ENCODE results near the gene KCNMA1.

The KCNMA1 gene

DNA sequence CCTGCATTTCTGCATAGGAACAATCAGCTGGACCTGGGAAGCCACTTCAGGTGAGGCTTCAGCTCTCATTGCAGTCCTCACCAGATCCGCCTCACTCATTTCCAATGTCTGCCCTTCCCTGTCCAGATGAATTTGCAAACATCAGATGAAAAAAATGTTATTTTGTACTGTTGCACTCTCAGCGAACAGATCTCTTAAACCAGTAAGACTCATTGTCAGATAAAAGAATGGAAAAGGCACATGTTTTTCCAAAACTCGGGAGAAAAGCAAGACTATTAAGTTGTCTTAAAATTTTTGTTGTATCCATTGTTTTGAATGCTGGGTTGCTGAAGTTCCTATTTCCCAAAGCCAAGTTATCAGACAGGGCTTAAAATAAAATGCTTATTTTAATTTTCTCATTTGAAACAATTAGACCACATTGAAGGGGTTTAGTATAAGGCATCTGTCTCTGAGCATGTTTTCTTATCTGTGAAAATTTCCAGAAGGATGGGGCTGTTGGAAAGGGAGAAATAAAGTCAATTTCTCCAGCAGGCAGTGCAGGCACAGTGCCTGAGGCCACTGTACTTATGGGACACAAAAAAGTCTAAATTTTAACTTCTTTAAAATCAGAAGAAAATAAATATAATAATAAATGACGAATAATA is 396.8 kb downstream of the KCNMA1 start:
- DNase-seq (ENCODE audit: low spot score): no peak

DNA sequence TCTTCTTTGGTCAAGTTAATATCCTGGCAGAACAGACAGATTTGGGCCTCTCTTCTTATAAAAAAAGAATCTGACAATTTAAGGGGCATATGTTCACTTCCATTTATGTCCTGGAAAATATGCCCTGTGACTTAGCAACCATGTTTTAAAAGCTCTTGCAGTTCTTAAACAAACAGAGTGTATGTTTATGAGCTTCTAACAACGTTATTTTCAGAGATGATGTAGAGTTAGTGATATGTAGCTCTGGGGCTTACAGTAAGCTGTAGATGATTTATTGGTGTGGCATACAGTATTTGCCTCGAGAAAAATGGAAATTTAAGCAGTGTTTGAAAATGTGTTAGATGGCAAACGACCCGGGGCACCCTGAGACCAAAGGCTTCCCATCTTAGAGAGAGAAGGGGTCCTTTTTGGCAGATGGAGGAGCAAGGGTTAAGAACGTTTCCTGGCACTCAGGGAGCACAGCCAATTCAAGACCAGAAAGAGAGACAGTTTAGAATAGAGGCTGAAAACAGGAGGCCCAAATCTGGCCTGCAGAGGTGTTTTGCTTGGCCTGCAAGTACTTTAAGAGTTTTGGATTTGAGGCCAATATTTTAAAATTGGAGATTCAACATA is 397.5 kb downstream of the KCNMA1 start:
- no peak for DNase-seq (ENCODE audit: low spot score)

DNA sequence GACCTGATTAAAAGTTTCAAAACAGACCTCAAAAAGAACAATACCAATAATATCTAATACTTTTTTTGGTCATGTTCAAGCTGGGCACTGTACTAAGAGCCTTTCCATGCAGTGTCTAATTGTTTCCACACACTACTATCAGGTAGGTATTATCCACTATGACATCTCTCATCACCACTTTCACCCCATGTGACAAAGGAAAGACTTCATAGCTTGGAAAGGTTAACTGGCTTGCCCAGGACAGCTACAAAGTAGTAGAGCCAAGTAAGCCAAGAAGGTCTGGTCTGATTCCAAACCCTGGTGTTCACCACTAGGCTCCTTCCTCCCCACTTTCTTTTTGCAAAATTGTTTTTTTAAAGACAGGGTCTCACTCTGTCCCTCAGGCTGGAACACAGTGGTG is 400.5 kb downstream of the KCNMA1 start:
- DNase-seq (ENCODE audit: low spot score): no peak

DNA sequence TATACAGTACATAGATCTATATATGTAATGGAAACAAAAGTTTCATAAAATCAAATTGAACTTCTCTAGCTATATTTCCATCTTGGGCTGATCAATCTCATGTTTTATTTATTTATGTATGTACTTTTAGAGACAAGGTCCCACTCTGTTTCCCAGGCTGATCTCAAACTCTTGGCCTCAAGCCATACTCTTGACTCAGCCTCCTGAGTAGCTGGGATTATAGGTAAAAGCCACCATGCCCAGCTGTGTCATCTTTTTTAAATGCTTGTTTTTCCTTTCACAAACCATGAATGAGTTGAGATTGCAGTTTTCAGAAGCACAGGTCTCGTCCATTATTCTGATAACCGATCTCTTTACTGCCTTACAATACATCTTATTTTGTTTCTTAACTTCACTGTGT is 400.9 kb downstream of the KCNMA1 start:
- DNase-seq (ENCODE audit: low spot score): no peak

DNA sequence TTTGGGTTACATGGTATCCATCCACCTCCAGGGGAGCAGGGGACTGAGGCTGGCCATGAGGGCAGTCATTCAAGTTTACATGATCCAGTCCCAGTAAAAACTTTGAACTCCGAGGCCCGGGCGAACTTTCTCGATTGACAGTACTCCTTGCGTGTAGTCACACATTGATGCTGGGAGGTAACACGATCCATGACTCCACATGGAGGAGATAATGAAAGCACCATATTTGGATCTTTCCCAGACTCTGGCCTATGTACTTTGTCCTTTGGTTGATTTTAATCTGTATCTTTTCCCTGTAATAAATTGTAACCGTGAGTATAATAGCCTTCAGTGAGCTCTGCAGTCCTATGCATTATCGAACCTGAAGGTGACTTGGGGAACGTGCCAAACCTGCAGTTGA is 401.6 kb downstream of the KCNMA1 start:
- no peak for DNase-seq (ENCODE audit: low spot score)

DNA sequence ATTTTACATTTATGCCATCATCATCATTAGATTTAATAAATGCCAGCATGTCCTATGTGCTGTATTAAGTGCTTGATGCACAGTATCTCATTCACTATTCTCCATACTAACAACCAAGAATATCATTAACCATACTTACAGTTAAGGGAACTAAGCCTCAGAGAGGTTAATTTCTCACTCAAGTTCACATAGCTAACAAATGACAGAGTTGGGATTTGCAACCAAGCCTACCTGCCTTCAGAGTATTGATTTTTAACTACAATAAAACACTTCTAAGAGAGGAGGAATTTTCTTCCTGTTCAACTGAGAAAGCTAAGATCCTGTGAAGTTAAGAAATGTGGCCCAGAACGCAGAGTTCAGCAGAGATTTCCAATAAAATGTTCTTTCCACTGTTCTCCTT is 403.0 kb downstream of the KCNMA1 start:
- no peak for DNase-seq (ENCODE audit: low spot score)

DNA sequence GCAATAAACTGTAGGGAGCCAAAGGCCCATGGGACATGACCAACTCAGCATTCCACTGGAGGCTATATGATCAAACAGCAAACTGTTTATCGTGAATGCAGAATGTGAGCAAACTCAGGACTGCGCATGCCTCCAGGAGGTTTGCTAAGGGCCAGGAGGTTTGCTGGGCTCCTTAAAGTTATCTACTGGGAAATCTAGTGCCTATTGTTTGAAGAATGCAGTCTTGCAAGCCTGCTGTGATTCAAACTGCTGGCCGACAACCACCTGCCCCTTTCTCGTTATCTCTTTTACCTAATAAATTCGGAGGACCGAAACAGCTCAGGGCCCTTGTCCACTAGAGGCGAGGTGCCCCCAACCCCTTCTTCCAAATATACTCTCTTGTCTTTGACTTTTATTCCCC is 404.1 kb downstream of the KCNMA1 start:
- no peak for DNase-seq (ENCODE audit: low spot score)

DNA sequence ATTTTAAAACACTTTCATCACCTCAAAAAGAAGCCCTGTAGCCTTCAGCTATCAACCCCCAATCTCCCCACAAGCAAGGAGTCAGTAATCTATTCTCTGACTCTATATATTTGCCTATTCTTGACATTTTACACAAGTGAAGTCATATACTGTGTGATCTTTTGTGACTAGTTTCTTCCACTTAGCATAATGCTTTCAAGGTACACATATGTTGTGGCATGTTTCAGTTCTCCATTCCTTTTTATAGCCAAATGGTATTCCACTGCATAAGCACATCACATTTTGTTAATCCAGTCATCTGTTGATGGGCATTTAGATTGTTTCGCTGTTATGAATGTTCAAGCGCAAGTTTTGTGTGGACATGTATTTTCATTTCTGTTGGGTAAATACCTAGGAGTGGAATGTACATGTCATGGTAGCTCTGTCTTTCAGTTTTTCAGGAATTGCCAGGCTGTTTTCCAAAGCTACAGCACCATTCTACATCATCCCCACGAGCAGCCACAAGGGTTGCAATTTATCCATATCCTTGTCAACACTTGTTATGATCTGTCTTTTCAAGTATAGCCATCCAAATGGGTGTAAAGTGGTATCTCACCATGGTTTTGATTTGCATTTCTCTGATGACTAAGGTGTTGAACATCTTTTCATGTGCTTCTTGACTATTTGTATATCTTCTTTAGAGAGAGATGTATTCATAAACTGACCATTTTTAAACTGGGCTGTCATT is 405.6 kb downstream of the KCNMA1 start:
- no peak for DNase-seq (ENCODE audit: low spot score)

DNA sequence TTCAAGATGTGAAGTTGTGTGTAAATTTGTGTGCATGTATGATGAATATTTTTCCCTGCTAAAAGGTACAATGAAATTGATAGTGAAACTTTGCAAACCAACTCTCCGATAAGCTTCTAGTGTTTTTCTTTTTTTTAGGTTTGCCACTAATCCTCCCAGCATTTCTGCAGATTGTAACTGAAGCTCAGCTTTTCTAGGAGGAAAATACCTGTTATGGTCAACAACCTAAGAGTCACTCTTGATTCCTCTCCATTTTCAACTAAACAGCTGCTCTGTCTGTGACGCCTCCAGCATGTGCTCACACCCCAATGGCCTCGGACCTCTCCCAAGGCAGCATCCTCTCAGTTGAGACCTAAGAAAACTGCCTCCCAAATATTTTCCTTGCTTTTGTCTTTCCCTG is 406.2 kb downstream of the KCNMA1 start:
- DNase-seq (ENCODE audit: low spot score): no peak

DNA sequence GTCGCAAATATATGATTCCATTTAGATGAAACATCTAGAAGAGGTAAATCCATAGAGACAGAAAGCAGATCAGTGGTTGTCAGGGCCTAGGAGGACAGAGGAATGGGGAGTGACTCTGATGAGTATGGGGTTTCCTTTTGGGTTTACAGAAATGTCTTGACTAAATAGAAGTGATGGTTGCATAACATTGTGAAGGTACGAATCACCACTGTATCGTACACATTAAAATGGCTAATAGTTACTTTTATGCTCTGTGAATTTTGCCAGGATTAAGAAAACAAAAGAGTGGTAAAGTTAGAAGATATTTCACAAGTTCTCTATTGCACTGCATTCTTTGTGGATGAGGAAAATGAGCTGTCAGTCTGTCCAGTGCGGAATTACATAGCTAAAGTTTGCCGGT is 407.4 kb downstream of the KCNMA1 start:
- DNase-seq (ENCODE audit: low spot score): no peak

DNA sequence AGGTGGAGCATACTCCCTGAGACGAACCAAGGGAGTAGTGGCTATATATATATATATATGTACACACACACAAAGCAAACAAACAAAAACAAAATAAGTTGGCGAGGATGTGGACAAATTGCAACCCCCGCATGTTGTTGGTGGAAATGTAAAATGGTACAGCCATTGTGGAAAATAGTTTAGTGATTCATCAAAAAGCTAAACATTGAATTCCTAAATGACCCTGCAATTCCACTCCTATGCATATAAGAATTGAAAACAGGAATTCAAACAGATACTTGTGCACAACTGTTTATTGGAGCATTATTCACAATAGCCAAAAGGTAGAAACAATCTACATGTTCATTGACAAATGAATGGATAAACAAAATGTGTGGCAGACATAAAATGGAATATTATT is 407.9 kb downstream of the KCNMA1 start:
- DNase-seq (ENCODE audit: low spot score): no peak

DNA sequence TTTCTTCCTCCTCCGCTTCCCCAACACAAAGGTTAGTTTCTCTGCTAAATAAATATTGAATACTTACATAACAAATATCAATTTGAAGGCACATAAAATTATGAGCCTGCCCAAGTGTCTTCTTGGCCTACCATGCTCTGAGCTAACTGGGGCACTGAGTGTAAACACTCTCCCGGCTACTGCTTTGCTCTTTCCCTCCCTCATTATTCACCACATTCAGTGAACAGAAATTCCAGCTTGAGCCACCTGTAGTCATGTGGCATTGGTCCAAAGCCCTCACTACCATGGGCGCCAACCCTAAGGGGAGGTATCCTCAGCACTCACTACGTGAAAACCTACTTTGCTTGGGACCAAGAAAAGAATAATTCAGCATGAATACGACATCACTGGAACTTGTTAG is 409.0 kb downstream of the KCNMA1 start:
- DNase-seq (ENCODE audit: low spot score): no peak

DNA sequence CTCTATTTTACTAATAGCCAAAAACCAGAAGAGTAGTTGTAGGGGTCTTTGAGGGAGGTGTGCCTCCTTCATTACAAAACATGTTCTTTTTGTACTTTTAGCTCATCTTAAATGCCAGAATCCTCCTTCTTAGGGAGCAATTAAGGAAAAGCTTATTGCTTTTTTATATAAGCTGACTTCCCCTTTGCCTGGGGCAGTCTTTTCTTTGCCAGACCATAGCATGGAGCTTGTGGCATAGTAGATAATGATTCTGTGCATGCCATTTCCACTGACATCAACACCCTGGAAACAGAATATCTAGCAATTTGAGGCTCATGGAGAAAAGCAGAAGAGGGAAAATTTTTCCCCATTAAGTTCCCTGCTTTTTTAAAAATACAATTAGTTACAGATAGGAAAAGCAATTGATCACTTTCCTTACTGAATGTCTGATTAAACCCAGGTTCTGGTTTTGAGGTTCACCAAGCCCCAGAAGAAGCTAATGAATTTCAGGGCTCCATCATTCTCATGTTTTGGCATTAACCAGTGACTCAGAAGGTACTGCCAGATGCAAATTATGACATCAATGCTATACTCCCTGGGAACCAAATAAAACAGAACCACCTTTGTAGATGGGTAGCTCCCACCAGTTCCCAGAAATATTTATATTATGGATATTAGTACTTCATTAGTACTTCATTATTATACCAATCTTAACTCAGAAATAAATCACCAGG is 410.6 kb downstream of the KCNMA1 start:
- no peak for DNase-seq (ENCODE audit: low spot score)

DNA sequence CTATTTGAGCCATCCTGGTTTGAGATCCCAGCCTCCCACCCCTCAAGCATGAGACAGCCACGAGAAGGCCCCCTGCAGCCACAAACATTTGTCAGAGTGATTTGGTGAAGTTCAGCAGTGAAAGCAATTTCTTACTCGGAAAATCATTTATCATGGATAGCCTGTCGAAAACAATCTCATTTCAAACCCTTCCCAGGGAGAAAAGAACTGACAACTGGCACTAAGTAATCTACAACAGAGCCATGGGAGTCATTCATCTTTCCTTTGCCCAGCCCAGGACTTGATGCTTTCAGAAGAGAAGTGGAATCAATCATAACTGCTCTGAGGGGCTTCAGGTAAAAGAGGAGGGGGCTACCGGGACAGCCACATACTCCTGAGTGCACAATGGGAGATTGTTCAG is 411.2 kb downstream of the KCNMA1 start:
- DNase-seq (ENCODE audit: low spot score): no peak

DNA sequence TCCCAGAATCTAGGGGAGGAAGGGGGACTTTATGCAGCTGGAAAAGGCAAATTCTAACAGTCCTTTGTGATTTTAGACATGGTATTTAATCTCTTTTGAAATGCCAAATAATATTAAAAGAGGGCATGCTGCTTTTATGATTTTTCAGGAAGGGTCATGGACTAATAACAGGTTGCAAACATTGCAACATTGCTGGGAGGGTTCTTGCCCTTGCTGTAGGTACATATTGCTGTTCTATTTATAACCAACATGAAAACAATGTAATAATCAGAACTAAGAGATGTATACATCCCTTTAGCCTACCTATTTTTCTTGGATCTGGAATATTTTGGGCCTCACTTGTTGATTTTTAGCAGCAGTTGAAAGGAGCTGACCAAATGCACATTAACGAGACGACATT is 411.6 kb downstream of the KCNMA1 start:
- no peak for DNase-seq (ENCODE audit: low spot score)

DNA sequence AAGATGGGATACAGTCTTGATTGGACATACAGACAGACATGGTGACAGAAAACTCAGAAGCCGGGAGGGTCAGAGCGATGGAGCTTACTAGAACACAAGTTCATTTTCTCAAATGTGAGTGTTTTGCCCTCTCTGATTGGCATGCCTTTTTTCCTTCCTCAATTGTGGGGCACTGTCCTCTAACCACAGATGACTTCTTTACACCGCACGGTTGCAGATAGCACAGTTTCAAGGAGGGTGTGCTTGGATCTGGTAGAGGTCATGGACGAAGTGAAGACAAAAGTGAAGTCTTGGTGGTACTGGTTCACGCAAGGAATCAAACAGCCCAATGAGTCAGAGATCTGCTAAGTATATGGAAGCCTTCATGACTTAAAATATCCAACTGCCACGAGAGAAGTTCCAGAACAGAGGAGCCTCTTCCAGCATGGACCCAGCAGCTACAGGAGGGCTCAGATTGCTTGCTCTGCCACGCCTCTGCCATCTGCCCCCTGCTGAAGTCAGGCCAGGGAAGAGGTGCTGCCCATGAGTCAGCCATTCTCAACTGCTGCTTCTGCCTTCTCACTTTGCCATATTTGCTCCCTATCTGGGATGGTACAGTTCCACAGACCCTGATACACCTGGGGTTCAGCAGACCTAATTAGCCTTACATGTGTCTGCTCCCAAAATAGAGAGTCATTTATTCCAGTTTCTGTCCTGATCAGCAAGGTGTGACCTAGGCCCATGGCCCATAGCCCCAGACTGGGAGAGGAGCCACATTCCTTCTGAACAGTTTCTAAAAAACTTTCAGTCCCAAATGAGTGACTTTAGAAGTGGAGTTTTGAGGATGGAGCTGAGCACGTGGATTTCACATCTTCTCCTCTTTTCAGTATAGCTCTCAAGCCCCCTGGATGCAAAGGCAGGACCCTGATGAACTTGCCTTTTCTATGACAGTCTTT is 413.8 kb downstream of the KCNMA1 start:
- DNase-seq (ENCODE audit: low spot score): no peak

DNA sequence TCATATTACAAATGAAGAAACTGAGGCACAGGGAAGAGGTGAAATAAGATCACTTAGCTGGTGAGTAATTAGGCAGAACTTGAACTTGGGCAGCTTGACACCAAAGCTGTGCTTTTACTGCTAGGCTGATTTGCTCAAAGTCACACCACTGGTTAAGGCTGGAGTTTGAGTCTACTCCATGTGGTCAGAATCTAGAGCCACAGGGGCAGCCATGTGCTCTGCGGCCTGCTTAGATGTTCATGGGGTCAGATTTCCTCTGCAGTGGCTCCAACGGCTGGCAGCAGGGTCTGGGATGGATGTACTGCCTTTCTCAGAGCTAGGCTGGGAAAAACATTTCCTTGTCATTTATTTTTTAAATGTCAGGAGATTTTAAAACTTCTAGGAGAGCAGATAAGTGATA is 417.5 kb downstream of the KCNMA1 start:
- no peak for DNase-seq (ENCODE audit: low spot score)

DNA sequence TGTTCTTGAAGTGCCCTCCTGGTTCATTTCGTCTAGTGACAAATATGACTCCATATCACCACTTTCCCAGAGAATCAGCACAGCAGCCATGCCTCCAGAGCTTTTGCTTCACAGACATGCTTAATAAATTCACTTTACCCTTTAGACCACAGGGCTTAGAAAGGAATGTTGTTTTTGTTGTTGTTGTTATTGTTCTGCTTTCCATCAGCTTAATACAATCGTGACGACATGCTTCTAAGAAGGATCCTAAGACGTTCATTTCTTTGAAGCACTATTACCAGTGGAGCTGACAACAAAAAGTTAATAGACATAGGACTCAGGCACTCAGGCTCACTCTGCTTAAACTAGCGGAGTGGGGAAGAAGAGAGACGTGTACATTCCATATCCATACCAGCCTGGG is 418.6 kb downstream of the KCNMA1 start:
- no peak for DNase-seq (ENCODE audit: low spot score)

DNA sequence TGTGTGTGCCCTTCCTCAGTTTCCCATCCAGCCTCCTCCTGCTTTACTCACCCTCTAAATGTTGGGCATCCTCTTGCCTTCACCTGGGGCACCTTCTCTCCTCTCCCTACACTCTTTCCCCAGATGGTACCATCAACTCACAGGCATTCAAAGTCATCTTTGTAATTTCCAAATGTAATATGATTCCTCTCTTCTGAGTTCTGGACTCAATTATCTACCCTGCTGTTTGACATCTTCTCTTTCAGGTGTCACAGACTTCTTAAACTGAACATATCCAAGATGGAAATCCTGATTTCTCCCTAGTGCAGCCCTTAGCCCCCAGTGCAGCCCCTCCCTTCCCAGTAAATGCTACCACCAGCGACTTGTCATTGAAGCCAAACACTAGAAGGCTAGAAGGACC is 422.8 kb downstream of the KCNMA1 start:
- no peak for DNase-seq (ENCODE audit: low spot score)

DNA sequence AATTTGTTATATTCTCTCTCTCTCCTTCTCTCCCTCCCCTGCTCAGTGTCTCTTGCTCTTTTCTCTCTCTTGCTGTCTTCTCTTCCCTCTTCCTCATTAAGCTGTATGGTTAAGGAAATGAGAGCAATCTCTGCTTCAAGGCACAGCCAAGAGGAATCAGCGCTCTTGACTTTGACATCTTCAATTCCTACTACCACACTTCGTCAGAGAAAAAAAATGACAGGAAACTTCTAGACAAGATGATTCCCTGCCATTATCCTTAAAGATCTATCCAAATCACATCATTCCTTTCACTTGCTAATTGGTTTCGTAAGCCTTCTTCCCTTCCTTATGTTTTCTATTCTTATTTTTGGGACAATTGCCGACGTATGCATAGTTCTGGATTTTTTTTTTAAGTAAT is 425.0 kb downstream of the KCNMA1 start:
- DNase-seq (ENCODE audit: low spot score): no peak

DNA sequence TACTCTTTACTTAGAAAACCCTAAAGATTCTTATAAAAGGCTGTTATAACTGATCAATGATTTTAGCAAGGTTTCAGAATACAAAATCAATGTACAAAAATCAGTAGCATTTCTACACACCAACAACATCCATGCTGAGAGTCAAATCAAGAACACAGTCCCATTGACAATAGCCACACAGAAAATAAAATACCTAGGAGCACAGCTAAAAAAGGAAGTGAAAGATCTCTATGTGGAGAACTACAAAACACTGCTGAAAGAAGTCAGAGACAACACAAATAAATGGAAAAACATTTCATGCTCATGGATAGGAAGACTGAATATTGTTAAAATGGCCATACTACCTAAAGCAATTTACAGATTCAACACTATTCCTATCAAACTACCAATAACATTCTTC is 427.0 kb downstream of the KCNMA1 start:
- no peak for DNase-seq (ENCODE audit: low spot score)

DNA sequence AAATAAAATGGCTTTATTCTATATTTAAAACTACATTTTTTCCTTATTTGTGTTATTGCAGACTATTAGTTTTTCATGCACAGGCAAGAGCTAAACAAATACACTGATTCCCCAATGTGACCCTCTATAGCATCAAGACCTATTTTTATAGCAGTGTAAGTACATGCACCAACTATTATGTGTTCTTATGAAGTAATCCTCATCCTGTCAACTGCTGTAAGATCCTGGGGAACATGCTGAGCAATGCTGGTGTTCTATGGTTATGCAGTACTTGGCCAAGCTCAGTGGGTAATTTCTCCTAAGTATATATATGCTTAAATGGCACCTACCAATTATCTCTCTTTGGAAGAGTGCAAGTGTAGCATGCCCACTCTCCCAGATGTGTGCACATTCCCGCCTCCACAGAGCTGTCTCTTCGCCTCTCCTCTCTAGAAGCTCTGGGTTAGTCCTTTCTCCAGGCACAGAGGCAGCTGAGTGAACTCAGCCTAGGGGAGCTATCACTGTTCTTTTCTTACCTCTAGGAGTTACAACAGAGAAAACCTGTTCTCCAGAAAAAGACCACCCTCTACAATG is 428.8 kb downstream of the KCNMA1 start:
- no peak for DNase-seq (ENCODE audit: low spot score)

Measured in left forelimb (tissue), 1 donor.